SIG-M5 treated with dmso at 0.1 percent for 504 hours (cell line): Measurements from ENCODE around the gene EPHB2.
"Not testable (repeated sequence)": the region's sequence is repeated elsewhere in the genome, so short reads cannot be mapped to it uniquely, and the experiment has no call there.

Source experiments
- DNase-seq: peaks from one replicate; lab custom pipeline; 2025; ENCODE audit not compliant: unreplicated experiment; lab: John Stamatoyannopoulos, UW

The EPHB2 gene

DNA sequence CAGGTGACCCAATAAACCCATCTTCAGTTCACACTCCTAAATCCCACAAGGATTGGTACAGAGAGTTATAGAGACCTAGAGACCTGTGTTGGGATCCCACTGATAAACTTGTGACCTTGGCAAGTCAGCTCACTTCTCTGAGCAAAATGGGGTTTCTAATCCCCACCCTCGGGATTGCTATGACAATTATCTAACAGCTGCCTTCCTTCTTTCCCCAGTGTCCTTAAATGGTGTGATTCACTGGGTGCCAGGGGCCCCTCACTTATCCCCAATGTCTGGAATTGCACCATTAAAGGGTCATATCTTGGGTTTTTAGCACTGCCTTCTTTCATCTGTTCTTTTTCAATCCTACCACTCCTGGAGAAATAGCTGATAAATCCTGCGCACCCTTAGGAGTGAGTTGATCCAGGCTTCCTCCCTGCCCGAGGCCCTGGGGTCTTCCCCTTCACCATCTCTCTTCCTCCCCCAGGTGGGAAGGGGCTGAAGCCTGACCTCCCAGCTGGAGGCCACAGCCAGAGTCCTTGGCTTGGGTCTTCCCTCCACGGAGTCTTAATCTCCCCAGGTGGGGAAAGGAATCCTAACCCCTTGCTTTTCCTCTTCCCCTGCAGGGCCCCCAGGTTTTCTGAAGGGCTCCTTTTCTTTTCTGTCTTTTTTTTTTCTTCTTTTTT lies 222.3 kb downstream of the EPHB2 start:
- DNase-seq = no peak

DNA sequence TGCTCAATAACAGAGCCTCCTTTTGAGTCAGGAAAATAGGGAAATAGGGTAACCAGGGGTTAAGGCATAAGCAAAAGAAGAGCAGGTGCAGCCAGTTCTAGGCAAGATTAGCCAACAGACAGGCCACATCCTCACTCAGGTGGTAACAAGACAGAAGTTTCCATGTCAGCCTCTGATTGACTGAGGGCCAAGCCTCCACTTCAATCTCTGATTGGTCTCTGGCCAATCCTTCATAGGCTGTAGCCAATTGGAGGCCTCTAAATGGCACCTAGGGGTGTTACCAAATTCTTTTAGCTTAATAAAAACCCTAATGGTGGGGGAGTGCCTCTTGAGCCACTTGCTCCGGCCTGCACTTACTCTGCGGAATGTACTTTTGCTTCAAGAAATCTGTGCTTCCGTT lies 224.8 kb downstream of the EPHB2 start:
- DNase-seq = no peak

DNA sequence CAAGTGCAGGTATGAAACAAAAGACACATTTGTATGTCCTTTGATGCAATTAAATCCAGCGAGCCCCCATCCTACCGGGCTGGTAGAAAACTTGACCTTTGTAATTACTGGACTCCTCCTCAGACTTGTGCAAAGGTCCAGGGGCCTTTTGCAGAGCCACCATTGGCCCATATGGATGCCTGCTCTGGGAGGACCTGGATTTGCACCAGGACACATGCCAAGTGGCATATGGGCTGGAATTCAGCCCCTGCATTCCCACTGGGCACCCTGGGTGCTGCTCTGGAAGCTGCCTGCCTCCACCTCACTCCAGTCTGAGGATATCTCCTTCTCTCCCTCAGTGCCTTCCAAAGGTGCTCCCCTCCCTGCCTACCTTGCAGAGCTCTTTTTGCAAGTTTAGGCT lies 226.0 kb downstream of the EPHB2 start:
- DNase-seq = no peak

DNA sequence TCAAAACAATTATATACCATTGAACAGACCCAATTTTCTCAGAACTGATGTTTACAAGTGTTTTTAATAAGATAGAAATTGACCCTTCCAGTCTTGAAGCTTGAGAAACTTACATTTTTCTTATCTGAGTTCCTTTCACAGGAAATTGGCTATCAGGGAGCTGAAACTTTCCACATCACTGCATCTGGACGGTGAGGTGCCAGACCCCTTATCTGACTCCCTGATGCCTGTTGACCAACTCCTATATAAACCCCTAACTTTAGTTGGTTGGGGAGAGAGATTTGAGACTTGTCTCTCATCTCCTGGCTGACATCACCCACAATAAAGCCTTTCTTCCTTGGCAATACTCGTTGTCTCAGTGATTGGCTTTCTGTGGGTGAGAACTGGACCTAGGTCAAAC lies 230.6 kb downstream of the EPHB2 start:
- no peak for DNase-seq

DNA sequence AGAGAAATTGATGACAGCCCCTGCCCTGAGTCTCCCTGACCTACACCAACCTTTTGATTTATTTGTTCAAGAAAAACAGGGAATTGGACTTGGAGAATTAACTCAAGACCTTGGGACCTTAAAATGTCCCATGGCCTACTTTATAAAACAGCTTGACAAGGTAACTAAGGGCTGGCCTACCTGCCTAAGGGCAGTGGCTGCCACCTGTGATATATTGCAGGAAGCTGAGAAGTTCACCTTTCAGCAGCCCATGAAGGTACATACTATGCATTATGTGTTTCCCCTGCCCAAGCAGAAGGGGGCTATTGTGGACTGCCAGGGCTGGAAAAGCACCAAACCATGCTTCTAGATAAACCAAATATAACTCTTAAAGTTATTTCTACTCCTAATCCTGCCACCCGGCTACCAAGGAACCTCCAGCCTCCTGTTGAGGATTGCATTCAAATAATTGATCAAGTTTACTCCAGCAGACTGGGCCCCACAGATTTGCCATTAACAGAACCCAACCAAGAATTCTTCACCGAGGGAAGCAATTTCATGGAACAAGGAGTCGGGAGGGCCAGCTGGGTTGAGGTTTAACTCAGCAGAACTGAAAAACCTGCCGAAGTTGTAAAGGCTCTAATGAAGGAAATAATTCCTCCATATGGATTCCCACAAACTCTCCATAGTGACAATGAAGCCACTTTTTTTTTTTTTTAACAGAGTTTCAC lies 233.9 kb downstream of the EPHB2 start:
- DNase-seq = no peak

DNA sequence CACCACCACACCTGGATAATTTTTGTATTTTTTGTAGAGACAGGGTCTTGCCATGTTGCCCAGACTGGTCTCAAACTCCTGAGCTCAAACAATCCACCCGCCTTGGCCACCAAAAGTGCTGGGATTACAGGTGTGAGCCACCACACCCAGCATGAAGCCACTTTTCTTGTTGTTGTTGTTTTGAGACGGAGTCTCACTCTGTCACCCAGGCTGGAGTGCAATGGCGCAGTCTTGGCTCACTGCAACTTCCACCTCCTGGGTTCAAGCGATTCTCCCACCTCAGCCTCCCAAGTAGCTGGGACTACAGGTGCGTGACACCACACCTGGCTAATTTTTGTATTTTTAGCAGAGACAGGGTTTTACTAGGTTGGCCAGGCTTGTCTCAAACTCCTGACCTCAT lies 234.5 kb downstream of the EPHB2 start:
- DNase-seq = not testable (repeated sequence)

DNA sequence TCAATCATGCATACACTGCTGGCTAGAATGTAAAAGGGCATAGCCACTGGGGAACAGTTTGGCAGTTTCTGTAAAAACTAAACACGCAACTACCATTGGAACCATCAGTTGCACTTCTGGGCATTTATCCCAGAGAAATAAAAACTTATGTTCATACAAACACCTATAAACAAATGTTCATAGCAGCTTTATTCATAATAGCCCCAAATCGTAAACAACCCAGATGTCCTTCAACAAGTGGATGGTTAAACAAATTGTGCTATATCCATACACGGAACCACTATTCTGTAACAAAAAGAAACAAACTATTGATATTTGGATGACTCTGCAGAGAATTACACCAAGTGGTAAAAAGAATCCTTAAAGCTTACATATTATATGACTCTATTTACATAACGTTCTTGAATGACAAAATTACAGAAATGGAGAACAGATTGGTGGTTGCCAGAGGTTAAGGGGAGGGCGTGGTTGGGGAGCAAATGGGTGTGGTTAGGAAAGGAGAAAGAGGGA lies 239.2 kb downstream of the EPHB2 start:
- DNase-seq = no peak

DNA sequence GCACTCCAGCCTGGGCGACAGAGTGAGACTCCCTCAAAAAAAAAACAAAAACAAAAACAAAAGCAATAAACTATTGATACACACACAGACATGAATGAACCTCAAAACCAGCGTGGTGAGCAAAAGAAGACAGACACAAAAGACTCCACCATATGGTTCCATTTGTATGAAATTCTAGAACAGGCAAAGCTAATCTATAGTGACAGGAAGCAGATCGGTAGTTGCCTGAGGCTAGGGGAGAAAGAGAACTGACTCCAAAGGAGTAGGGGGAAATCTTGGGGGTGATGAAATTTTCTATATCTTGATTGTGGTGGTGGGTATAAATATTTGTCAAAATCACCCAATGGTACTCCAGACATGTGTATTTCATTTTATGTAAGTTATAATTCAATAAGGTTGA lies 241.2 kb downstream of the EPHB2 start:
- DNase-seq = no peak

DNA sequence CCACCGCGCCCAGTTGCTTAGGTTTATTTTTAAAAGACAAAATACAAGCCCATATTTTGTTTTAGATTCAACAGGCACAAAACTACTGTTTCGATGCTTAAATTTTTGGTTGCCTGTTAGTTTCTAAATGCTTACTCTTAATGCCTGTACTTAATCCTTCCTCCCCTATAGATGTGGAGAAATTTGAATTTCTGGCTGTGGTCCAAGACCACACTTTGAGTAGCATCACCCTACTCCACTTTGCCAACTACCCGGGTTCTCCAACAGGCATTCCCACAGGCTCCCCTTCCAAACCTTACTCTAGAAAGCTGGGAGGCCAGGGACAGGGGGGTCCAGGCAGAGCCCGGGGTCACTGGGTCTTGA lies 242.0 kb downstream of the EPHB2 start:
- DNase-seq = no peak

DNA sequence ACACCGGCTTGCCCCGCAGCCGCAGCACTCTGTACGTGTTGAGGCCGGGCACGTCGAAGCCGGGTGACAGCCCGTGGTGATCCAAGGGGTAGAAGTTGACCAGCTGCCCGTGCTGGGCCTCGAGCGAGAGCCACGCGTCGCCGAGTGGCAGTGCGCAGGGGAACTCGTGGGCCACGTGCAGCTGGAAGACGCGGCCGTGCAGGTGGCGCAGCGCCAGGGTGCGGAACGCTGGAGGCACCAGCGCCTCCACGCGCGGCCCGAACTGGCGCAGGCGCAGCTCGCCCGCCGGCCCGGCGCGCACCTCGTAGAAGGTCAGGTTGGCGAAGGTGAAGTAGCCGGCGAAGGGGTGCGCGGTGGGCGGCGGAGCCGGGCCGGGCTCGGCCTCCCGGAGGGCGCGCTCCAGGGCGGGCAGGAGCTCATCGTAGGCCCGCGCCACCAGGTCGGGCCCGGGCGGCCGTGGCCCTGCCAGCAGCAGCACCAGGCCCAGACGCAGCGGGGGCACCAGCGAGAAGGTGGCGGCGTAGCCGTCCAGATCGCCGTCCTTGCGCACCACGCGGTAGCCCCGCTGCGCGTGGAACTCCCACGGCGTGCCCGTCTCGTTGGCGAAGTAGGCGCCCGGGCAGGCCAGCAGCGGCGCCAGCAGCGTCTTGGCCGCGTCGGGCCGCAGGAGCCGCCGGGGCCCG lies 242.6 kb downstream of the EPHB2 start:
- DNase-seq = no peak

DNA sequence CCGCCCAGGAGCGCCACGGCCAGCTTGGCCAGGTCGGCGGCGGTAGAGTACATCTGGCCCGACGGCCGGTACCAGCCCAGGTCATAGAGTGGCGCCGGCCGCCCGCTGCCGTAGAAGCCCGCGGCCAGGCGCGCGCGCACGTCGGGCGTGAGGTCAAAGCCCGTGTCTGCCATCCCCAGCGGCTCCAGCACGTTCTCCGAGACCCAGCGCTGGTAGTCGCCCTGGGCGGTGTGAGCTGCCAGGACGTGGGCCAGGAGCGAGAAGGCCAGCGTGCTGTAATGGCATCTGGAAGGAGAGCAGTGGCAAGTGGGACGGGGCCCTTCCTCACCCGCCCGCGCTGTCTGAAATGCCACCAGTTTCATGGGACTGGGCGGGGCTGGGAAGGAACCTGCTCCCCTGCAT lies 243.1 kb downstream of the EPHB2 start:
- DNase-seq = no peak

DNA sequence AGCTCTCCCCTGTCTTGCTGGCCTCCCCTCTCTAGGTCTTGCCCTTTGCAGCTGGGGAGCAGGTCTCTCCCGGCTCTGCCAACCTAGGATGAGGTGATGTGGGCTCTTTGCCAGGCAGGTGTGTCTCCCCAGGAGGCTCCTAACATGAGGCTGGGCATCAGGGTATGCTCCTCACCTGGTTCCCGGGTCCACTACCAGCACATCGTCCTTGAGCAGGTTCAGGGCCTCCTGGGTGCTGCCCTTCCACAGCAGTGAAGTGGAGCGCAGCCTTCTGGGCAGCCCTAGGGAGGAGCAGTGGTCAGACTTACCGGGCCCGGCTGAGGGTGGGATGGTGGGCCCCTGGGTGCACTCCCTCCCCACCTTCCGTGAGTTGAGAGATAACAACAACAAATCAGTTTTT lies 244.5 kb downstream of the EPHB2 start:
- no peak for DNase-seq

DNA sequence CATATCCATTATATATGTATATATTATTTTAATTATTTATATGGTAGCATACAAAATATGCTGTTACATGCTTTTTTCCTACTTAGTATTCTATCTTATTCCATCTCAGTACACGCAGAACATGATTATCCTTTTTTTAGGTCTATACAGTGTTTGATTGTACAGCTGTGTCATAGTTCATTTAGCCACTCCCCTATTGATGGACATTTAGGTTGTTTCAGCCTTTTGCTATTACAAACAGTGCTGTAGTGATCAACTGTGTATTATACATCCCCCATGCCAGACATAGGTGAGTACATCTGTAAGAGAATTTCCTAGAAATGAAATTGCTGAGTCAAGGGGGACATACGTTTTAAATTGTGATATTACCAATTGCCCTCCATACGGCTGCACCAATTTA lies 246.4 kb downstream of the EPHB2 start:
- no peak for DNase-seq

DNA sequence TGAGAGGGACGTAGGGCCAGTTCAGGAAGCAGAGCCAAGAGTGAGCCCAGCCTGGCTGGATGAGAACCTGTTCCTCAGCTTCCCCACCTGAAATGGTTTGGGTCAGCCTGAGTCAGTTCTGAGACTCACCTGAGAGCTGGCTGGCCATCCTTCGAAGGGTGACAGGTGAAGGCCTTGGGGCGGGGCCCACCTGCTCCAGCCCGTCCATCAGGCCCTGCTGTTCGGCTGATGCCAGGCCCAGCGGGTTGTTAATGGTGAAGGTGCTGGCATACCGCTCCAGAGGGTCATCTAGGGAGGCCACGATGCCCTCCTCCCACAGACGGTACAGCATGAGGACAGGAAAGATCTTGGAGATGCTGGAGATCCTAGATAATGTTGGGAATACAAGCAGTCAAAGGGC lies 247.9 kb downstream of the EPHB2 start:
- DNase-seq = no peak

DNA sequence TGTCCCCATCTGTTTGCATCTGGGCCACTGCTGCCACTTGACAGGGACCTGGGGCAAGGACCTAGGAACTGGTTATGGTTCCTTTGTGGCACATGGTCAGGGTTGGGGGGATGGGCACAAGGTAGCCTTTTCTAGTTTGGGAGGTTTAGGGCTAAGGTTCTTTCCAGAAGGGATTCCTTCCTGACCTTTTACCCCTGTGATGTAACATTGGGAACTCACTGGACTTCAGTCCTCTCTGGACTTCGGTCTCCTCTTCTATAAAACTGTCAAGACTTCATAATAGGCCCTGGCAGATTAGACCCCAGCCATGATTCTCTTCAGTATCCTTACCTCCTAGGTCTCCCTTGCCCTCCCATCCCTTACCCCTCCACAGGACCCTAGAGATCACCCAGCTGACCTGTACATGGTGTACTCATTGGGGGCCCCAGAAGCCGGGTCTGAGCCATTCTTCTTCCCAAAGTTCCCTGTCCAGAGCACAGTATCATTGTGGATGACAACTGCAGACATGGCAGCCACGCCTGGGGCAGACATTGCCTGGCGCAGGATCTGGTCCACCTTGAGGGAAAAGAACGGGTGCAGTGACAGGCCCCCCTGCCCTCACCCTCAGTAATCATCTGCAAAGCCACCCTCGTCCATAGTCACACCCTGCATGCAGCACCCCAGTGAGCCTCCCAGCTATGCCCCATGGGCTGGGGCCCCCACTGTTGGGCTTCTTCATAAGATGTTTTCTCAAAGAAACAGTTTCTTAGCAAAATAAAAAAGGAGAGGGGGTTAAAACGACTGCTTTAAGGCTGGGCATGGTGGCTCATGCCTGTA lies 249.1 kb downstream of the EPHB2 start:
- DNase-seq = no peak

DNA sequence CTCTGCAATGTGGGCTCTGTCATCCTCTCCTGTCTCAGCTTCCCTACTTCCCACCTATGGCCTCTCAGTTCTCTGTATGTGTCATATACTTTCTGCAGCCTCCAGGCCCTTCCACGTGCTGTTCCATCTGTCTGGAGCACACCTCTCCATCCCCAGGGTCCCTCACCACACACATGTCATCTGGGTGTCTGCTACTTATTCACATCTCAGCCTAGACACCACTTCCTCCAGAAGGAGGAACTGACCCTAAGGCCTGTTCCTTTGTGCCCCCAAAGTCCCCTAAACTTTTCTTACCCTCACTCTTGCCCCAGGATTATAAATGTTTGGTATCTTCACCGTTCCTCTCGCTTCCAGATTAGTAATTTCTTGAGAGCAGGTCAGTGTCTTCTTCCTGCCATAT lies 251.9 kb downstream of the EPHB2 start:
- no peak for DNase-seq

DNA sequence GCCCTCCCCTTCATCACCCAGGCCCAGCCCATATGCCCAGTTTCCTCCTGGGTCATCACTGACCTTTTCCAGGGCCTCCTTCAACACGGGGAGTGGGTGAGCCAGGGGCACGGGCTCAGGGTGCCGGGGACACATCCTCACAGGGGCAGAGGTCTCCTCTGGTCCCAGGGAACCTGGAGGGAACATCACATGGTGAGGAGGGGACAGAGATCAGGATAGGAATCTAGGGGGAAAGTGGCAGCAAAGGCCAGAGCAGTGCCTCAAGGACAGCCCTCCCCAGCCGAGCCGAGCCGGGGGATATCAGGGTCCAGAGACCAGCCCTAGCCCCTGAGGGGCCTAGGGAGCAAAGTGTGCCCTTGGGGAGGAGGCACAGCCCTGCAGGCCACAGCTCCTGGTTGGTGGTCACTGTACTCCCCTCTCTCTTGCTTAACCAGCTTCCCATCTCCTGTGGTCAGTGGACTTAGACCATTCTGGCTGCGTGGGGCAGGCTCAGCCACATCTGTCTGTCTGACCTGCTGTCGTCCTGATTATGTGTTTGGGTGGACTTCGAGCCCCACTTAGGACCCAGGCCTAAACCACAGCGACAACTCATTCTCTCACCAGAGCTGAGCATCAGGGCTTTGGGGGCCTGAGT lies 252.5 kb downstream of the EPHB2 start:
- no peak for DNase-seq

DNA sequence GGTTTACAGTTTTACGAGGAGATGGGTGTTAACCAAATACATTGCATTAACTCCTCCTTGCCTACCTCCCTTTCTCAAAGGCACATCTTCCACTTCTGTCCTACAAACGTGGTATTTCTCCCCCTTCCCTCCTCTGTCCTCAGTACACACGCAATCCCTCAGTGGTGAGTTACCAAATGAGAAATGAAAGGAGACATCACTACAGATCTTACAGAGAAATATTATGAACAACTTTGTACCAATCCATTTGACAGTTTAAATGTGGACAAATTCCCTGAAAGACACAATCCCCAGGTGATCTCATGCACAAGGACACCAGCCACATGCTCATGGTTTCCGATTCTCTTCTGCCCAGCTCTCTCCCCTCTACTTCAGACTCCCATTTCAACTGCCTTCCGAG lies 255.7 kb downstream of the EPHB2 start:
- DNase-seq = no peak

DNA sequence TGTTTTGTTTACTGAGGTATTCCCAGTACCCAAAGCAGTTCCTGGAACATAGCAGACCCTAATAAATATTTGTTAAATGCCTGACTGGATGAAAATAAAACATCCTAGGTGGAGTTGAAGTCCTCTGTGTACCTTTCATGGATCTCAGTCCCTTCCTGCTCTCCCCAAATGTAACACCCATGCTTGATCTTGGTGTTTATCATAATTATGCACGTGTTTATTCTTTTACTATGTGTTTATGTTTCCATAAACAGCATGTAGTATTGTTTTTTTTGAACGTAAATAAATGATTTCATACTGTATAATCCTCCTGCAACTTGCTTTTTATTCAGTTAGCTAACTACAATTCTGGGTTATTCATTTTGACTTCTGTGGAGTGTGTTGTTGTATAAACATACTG lies 257.2 kb downstream of the EPHB2 start:
- no peak for DNase-seq

DNA sequence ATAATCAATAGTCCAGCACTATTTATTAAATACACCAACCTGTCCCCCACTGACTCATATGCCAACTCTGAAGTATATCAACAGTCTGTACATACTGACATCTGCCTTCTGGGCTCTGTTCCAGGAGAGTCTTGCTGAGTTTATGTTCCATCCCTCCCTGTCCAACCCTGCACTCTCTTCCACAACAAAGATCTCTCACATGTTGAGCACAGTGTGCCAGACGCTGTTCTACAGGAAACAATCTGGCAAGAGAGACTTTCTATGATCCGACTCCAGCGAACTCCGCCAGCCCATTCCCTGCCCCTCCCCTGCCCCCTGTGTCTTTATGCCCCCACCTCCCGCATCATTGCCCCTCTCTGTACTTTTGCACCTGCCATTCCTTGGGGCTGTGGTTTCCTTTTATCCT lies 258.7 kb downstream of the EPHB2 start:
- DNase-seq = no peak

DNA sequence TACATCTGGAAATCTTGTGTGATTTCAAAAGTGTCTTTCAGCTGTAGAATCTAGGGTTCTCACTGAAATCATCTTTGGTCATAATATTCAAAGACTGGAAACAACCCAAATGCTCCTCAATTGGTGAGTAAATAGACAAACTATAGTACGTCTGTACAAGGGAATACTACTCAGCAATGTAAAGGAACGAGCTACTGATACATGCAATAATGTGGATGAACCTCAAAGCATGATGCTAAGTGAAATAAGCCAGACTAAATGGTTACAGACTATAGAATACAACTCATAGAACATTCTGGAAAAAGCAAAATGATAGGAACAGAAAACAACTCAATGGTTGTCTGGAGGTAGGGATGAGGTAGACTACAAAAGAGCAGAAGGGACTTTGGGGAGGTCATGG lies 259.5 kb downstream of the EPHB2 start:
- no peak for DNase-seq
